ENCODE data around the gene PALM2AKAP2.

DNA sequence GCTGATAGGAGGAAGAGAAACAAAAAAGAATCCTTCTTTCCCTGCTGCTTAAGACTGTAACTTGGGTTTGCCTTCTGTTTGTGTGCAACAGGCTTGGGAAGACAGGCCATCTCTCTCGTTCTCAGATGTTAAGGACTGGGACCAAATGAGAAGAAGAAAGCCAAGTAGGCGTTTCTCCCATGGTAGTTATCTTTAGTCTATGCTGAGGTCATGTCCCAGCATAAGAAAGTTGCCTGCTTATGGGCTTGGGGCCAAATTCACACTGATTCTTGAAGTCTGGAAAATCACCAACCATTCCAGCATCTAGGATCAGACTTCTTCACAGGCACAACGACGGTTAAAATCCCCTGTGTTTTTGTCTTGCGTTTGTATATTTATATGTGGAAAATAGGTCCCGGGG lies 44.2 kb upstream of the PALM2AKAP2 start:
- TF ChIP-seq, protein P1, sequence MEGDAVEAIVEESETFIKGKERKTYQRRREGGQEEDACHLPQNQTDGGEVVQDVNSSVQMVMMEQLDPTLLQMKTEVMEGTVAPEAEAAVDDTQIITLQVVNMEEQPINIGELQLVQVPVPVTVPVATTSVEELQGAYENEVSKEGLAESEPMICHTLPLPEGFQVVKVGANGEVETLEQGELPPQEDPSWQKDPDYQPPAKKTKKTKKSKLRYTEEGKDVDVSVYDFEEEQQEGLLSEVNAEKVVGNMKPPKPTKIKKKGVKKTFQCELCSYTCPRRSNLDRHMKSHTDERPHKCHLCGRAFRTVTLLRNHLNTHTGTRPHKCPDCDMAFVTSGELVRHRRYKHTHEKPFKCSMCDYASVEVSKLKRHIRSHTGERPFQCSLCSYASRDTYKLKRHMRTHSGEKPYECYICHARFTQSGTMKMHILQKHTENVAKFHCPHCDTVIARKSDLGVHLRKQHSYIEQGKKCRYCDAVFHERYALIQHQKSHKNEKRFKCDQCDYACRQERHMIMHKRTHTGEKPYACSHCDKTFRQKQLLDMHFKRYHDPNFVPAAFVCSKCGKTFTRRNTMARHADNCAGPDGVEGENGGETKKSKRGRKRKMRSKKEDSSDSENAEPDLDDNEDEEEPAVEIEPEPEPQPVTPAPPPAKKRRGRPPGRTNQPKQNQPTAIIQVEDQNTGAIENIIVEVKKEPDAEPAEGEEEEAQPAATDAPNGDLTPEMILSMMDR (conservative IDR thresholded peaks at IDR 0.05; ENCODE audit: low read depth in 2 of 2) = no peak
- TF ChIP-seq EZH2phosphoT487 (IDR thresholded peaks at IDR 0.05; ENCODE audit: unreplicated experiment) (no peak), EZH2 (IDR thresholded peaks at IDR 0.05; ENCODE audit: low read depth, unreplicated experiment) (no peak), POLR2AphosphoS5 (IDR thresholded peaks at IDR 0.05; ENCODE audit: low read depth) (no peak), CREB1 (CRISPR knock-in tag; IDR thresholded peaks at IDR 0.05; ENCODE audit: low read depth) (no peak), JUNB (IDR thresholded peaks at IDR 0.05; ENCODE audit: unreplicated experiment) (no peak), ZNF114 (CRISPR knock-in tag; IDR thresholded peaks at IDR 0.05) (no peak), NANOG (IDR thresholded peaks at IDR 0.05; ENCODE audit: borderline replicate concordance) (no peak), ZNF331 (CRISPR knock-in tag; IDR thresholded peaks at IDR 0.05; ENCODE audit: low read depth) (no peak), STAT1 (IDR thresholded peaks at IDR 0.05; ENCODE audit: unreplicated experiment) (no peak)
- TF ChIP-seq, protein P2, sequence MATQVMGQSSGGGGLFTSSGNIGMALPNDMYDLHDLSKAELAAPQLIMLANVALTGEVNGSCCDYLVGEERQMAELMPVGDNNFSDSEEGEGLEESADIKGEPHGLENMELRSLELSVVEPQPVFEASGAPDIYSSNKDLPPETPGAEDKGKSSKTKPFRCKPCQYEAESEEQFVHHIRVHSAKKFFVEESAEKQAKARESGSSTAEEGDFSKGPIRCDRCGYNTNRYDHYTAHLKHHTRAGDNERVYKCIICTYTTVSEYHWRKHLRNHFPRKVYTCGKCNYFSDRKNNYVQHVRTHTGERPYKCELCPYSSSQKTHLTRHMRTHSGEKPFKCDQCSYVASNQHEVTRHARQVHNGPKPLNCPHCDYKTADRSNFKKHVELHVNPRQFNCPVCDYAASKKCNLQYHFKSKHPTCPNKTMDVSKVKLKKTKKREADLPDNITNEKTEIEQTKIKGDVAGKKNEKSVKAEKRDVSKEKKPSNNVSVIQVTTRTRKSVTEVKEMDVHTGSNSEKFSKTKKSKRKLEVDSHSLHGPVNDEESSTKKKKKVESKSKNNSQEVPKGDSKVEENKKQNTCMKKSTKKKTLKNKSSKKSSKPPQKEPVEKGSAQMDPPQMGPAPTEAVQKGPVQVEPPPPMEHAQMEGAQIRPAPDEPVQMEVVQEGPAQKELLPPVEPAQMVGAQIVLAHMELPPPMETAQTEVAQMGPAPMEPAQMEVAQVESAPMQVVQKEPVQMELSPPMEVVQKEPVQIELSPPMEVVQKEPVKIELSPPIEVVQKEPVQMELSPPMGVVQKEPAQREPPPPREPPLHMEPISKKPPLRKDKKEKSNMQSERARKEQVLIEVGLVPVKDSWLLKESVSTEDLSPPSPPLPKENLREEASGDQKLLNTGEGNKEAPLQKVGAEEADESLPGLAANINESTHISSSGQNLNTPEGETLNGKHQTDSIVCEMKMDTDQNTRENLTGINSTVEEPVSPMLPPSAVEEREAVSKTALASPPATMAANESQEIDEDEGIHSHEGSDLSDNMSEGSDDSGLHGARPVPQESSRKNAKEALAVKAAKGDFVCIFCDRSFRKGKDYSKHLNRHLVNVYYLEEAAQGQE (IDR thresholded peaks at IDR 0.05; ENCODE audit: unreplicated experiment) = no peak
- TF ChIP-seq, protein P3, sequence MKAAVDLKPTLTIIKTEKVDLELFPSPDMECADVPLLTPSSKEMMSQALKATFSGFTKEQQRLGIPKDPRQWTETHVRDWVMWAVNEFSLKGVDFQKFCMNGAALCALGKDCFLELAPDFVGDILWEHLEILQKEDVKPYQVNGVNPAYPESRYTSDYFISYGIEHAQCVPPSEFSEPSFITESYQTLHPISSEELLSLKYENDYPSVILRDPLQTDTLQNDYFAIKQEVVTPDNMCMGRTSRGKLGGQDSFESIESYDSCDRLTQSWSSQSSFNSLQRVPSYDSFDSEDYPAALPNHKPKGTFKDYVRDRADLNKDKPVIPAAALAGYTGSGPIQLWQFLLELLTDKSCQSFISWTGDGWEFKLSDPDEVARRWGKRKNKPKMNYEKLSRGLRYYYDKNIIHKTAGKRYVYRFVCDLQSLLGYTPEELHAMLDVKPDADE (IDR thresholded peaks at IDR 0.05) = no peak

Data from GM23338 (cell line).